ENCODE results near the gene ADAMTSL5.
"Not testable (repeated sequence)": the region's sequence is repeated elsewhere in the genome, so short reads cannot be mapped to it uniquely, and the experiment has no call there.

Gene ADAMTSL5

DNA sequence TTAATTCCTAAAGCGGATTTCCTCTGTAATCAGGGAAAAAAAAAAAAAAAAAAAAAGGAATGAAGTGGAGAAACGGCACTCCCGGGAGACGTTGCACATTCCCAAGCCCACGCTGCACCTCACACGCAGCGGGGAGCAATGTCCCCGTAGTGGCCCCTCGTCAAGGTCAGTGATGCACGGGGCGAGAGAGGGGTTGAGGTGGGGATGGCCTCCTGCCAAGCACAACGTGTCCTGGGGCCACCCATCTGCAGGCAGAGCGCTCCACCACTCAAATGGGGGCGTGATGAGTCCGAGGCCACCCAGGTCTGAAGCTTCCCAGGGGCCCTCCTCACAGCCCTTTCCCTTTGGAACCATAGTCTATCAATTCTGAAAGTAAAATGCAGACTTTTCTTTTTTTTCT is 26.2 kb upstream of the ADAMTSL5 start:
- H3K27me3 Mint-ChIP-seq: peaks cover 52% of the 10 kb centered on the region
- no peaks in the 10 kb centered on the region for H3K4me1 Mint-ChIP-seq (ENCODE audit: low read depth)
- H3K27ac Mint-ChIP-seq: no peak overlapping the region
- no peak overlapping the region for H3K4me3 Mint-ChIP-seq
- no peaks in the 10 kb centered on the region for H3K9me3 Mint-ChIP-seq
- intact Hi-C loops (cut with micrococcal nuclease): no loop called here
- no peaks in the 10 kb centered on the region for H3K36me3 Mint-ChIP-seq (ENCODE audit: low read depth)

DNA sequence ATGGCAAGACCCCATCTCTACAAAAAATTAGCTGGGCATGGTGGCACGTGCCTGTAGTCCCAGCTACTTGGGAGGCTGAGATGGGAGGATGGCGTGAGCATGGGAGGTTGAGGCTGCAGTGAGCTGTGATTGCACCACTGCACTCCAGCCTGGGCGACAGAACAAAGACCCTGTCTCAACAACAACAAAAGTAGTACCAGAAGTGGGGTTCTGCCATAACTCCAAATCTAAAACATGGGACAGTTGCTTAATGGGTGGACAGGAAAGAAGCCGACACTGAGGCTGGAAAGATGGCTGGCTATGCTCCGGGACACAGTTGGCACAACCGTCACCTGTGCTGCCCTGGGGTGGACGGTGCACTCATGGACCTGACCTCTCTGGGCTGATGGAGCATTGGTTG is 22.9 kb upstream of the ADAMTSL5 start:
- H3K27me3 Mint-ChIP-seq: peaks cover 39% of the 10 kb centered on the region
- intact Hi-C loops (cut with micrococcal nuclease); H3K4me1 Mint-ChIP-seq (ENCODE audit: low read depth); H3K4me3 Mint-ChIP-seq; H3K36me3 Mint-ChIP-seq (ENCODE audit: low read depth); H3K27ac Mint-ChIP-seq; H3K9me3 Mint-ChIP-seq: not testable (repeated sequence)

DNA sequence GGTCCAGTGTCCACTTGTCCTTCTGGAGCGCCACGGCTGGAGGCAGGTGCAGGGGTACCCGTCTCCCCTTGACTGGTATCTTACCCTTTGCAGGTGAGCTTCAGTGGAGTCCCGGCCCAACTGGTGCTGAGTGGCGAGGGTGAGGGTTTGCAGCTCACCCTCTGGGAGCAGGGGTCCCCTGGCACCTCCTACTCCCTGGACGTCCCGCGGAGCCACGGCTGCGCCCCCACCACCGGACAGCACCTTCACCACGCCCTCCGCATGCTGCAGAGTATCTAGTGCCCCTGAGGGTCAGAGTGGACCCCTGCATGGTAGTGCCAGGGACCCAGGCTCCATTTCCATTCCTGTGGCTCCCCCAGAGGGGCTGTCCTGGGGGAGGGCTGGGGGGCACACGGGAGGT is 22.2 kb upstream of the ADAMTSL5 start:
- peaks cover 31% of the 10 kb centered on the region for H3K27me3 Mint-ChIP-seq
- intact Hi-C loops (cut with micrococcal nuclease): no loop called here
- H3K9me3 Mint-ChIP-seq: no peaks in the 10 kb centered on the region
- no peaks in the 10 kb centered on the region for H3K4me1 Mint-ChIP-seq (ENCODE audit: low read depth)
- no peak overlapping the region for H3K27ac Mint-ChIP-seq
- H3K4me3 Mint-ChIP-seq: no peak overlapping the region
- no peaks in the 10 kb centered on the region for H3K36me3 Mint-ChIP-seq (ENCODE audit: low read depth)

DNA sequence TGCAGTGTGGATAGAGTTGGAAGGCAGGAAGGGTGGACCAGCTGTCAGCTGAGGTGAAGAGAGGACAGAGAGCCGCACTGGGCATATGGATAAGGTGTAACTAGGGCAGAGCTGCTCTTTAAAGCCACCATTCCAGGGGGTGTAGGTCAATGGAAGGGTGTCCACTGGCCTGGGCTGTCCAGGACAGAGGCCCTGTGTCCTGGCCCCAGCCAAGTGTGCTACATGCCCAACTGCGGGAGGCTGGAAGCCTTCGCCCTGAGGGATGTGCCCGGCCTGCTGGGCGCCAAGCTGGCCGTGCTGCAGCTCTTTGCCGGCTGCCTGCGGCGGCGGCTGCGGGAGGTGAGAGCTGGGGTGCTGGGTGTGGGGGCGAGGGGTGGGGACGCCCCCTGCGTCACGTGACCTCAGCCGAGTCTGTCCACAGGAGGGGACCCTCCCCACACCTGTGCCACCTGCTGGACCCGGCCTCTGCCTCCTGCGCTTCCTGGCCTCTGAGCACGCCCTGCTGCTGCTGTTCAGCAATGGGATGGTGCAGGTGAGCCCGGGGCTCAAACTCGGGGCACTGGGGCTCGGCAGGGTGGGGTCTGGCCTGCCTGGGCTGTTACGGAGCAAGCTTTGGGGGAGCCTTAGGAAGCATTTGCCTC is 20.8 kb upstream of the ADAMTSL5 start:
- Mint-ChIP-seq H3K4me1 (ENCODE audit: low read depth) (no peaks in the 10 kb centered on the region), H3K27ac (no peak overlapping the region), H3K27me3 (peaks cover 27% of the 10 kb centered on the region), H3K9me3 (no peaks in the 10 kb centered on the region), H3K4me3 (no peak overlapping the region), H3K36me3 (ENCODE audit: low read depth) (no peaks in the 10 kb centered on the region)
- intact Hi-C loops (cut with micrococcal nuclease): no loop called here

DNA sequence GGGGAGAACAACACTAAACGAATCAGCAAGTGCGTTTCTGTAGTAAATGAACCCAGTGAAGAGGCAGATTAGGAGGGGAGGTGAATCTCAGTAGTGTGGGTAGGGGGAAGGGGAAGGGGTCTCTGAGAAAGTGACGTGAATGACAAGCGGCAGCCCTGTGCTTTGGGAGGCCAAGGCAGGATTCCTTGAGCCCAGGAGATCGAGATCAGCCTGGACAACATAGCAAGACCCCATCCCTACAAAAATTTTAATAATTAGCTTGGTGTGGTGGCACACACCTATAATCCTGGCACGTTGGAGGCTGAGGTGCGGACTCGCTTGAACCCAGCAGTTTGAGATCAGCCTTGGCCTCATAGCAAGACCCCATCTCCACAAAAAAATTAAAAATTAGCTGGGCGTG is 19.2 kb upstream of the ADAMTSL5 start:
- Mint-ChIP-seq H3K4me3 (no peak overlapping the region), H3K27ac (no peak overlapping the region), H3K36me3 (ENCODE audit: low read depth) (no peaks in the 10 kb centered on the region), H3K9me3 (no peaks in the 10 kb centered on the region), H3K4me1 (ENCODE audit: low read depth) (no peaks in the 10 kb centered on the region), H3K27me3 (peaks cover 27% of the 10 kb centered on the region)
- intact Hi-C loops (cut with micrococcal nuclease): no loop called here

- H3K9me3 Mint-ChIP-seq: no peaks in the 10 kb centered on the region
- H3K27me3 Mint-ChIP-seq: peaks cover 27% of the 10 kb centered on the region
- H3K36me3 Mint-ChIP-seq (ENCODE audit: low read depth): no peaks in the 10 kb centered on the region
- H3K27ac Mint-ChIP-seq: no peak overlapping the region
- no peaks in the 10 kb centered on the region for H3K4me1 Mint-ChIP-seq (ENCODE audit: low read depth)
- no peak overlapping the region for H3K4me3 Mint-ChIP-seq
- intact Hi-C loops (cut with micrococcal nuclease): no loop called here
Measured at GRCh38 chr19:1531587-1531986, 18.8 kb upstream of the ADAMTSL5 start.

DNA sequence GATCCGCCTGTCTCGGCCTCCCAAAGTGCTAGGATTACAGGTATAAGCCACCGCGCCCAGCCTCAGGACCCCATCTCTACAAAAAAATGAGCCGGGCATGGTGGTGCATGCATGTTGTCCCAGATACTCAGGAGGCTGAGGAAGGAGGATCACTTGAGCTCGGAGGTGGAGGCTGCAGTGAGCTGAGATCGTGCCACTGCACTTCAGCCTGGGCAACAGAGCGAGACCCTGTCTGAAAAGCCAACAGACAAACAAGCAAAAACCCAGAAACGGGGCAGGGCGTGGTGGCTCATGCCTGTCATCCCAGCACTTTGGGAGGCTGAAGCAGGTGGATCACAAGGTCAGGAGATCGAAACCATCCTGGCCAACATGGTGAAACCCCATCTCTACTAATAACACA is 18.0 kb upstream of the ADAMTSL5 start:
- H3K4me3 Mint-ChIP-seq; H3K27ac Mint-ChIP-seq; H3K4me1 Mint-ChIP-seq (ENCODE audit: low read depth); intact Hi-C loops (cut with micrococcal nuclease); H3K9me3 Mint-ChIP-seq; H3K36me3 Mint-ChIP-seq (ENCODE audit: low read depth): not testable (repeated sequence)
- H3K27me3 Mint-ChIP-seq: peaks cover 30% of the 10 kb centered on the region

GRCh38 chr19:1529430-1529816 is 16.6 kb upstream of the ADAMTSL5 start:
- Mint-ChIP-seq H3K27me3 (peaks cover 38% of the 10 kb centered on the region), H3K4me3 (no peak overlapping the region), H3K27ac (no peak overlapping the region), H3K36me3 (ENCODE audit: low read depth) (no peaks in the 10 kb centered on the region), H3K4me1 (ENCODE audit: low read depth) (peaks cover 5% of the 10 kb centered on the region), H3K9me3 (no peaks in the 10 kb centered on the region)
- intact Hi-C loops (cut with micrococcal nuclease): no loop called here

- Mint-ChIP-seq H3K27me3 (peaks cover 41% of the 10 kb centered on the region), H3K27ac (no peak overlapping the region), H3K9me3 (no peaks in the 10 kb centered on the region), H3K4me1 (ENCODE audit: low read depth) (peaks cover 8% of the 10 kb centered on the region), H3K4me3 (no peak overlapping the region), H3K36me3 (ENCODE audit: low read depth) (no peaks in the 10 kb centered on the region)
- intact Hi-C loops (cut with micrococcal nuclease): no loop called here
Measured at GRCh38 chr19:1528596-1529429, 16.0 kb upstream of the ADAMTSL5 start.

GRCh38 chr19:1527650-1528309 is 15.0 kb upstream of the ADAMTSL5 start:
- no peaks in the 10 kb centered on the region for H3K36me3 Mint-ChIP-seq (ENCODE audit: low read depth)
- no peaks in the 10 kb centered on the region for H3K9me3 Mint-ChIP-seq
- intact Hi-C loops (cut with micrococcal nuclease): no loop called here
- H3K27me3 Mint-ChIP-seq: peaks cover 45% of the 10 kb centered on the region
- H3K27ac Mint-ChIP-seq: no peak overlapping the region
- H3K4me3 Mint-ChIP-seq: no peak overlapping the region
- H3K4me1 Mint-ChIP-seq (ENCODE audit: low read depth): peaks cover 8% of the 10 kb centered on the region

DNA sequence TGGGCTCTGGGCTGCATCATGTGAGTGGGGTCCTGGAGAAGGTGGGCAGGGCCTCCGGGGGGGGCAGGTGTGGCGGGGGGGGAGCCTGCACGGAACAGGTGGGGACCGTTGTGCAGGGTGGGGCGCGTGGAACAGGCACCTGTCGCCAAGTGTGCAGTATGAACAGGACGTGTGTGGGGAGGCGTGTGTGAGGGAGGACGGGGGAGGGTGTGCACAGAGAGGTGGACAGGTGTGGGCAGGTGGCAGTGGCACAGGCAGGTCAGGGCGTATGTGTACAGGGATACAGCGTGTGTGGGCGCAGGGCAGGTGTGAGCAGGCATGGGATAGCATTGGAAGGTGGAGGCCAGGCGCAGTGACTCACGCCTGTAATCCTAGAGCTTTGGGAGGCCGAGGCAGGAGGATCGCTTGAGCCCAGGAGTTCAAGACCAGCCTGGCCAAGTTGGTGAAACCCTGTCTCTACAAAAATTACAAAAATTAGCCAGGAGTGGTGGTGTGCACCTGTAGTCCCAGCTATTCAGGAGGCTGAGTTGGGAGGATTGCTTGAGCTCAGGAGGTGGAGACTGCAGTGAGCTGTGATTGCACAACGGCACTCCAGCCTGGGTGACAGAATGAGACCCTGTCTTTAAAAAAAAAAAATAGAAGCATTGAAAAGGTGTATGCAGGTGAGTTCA is 14.3 kb upstream of the ADAMTSL5 start:
- Mint-ChIP-seq H3K36me3 (ENCODE audit: low read depth) (no peaks in the 10 kb centered on the region), H3K27me3 (peaks cover 50% of the 10 kb centered on the region), H3K4me3 (no peak overlapping the region), H3K27ac (no peak overlapping the region), H3K4me1 (ENCODE audit: low read depth) (peaks cover 8% of the 10 kb centered on the region), H3K9me3 (no peaks in the 10 kb centered on the region)
- intact Hi-C loops (cut with micrococcal nuclease): no loop called here

DNA sequence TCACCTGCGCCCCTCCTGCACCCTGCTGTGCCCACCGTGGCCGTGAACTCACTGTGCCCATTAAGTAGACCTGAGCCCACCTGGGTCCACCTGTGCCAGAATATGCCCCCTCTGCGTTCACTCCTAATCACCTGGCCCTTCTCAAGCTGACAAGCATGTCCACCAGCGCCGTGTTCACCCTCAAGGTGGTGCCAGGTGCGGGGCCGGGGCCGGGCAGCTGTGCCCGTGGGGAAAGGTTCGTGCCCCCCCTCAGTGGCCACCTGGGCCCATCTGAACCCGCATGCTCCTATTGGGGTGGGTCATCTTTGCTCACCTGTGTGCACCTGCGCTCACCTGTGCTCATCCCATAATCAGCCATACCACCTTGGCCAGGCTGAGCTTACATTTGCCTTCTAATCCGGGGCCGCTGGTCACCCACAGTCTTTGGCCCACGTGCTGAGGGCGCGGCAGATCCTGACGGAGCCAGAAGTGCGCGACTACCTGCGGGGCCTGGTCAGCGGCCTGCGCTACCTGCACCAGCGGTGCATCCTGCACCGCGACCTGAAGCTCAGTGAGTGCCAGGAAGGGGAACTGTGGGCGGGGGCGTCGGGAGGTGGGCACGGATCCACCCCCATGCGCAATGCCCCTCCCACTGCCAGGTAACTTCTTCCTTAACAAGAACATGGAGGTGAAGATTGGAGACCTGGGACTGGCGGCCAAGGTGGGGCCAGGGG is 13.4 kb upstream of the ADAMTSL5 start:
- H3K4me1 Mint-ChIP-seq (ENCODE audit: low read depth): peaks cover 8% of the 10 kb centered on the region
- H3K9me3 Mint-ChIP-seq: no peaks in the 10 kb centered on the region
- intact Hi-C loops (cut with micrococcal nuclease): no loop called here
- no peak overlapping the region for H3K4me3 Mint-ChIP-seq
- no peak overlapping the region for H3K27ac Mint-ChIP-seq
- H3K27me3 Mint-ChIP-seq: peaks cover 55% of the 10 kb centered on the region
- H3K36me3 Mint-ChIP-seq (ENCODE audit: low read depth): no peaks in the 10 kb centered on the region

DNA sequence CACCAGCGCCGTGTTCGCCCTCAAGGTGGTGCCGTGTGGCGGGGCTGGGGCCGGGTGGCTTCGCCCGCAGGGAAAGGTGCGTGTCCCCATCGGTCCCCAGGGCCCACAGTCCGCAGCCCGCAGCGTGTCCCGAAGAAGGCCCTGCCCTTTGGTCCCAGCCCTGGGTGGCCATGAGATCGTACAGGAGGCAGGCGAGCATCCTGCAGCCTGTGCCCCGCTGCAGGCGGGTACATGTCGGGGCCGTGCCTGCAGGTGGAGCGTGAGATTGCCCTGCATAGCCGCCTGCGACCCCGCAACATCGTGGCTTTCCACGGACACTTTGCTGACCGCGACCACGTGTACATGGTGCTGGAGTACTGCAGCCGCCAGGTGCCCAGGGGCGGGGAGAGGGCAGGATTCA is 12.5 kb upstream of the ADAMTSL5 start:
- H3K27me3 Mint-ChIP-seq: peaks cover 56% of the 10 kb centered on the region
- intact Hi-C loops (cut with micrococcal nuclease): no loop called here
- no peaks in the 10 kb centered on the region for H3K9me3 Mint-ChIP-seq
- no peaks in the 10 kb centered on the region for H3K36me3 Mint-ChIP-seq (ENCODE audit: low read depth)
- H3K27ac Mint-ChIP-seq: no peak overlapping the region
- H3K4me1 Mint-ChIP-seq (ENCODE audit: low read depth): peaks cover 8% of the 10 kb centered on the region
- H3K4me3 Mint-ChIP-seq: no peak overlapping the region

- H3K4me3 Mint-ChIP-seq: no peak overlapping the region
- peaks cover 56% of the 10 kb centered on the region for H3K27me3 Mint-ChIP-seq
- no peak overlapping the region for H3K27ac Mint-ChIP-seq
- peaks cover 8% of the 10 kb centered on the region for H3K4me1 Mint-ChIP-seq (ENCODE audit: low read depth)
- no peaks in the 10 kb centered on the region for H3K9me3 Mint-ChIP-seq
- no peaks in the 10 kb centered on the region for H3K36me3 Mint-ChIP-seq (ENCODE audit: low read depth)
- intact Hi-C loops (cut with micrococcal nuclease): no loop called here
Measured at GRCh38 chr19:1524972-1525325, 12.1 kb upstream of the ADAMTSL5 start.

Measured in dendritic cell treated with granulocyte-macrophage colony-stimulating factor and Interleukin-4, amounts not matched to agents 40 ng/mL and 50 ng/mL, for 4 days (primary cell).